PC-9 (cell line): ENCODE data around the gene DPYD. TPM values are rescaled to one million over a fixed set of nuclear protein-coding genes. Genes with fewer than 3 reads are reported as not detected.

Experiments
- BruUV-seq: library from RNA; stranded (reverse); fragments of 400-500 nt; replicated peaks from 2 replicates; lab custom pipeline; 2021; lab: Mats Ljungman, UMichigan
- CTCF ChIA-PET: fragments of 300-600 bp; sonication (Branson Sonifier 250); formaldehyde crosslinking; loops from one replicate; lab custom pipeline; 2022; ENCODE audit warnings: antibody characterized with exemption; lab: Charles Lee
- POLR2A ChIA-PET: fragments of 300-600 bp; sonication (Branson Sonifier 250); formaldehyde crosslinking; loops from one replicate; lab custom pipeline; 2022; ENCODE audit warnings: antibody characterized with exemption; ENCODE audit not compliant: unreplicated experiment; lab: Charles Lee
- DNase-seq, 2 experiments: peaks; one replicate each; pipeline versions ENCODE4 v3.0.0 to v3.0.0-alpha.2; 2015 to 2022; ENCODE audit warnings: mixed read lengths in 1 of 2
- H2AFZ ChIP-seq: fragments of 200-600 bp; sonication (generic); 2 replicates; pipeline ENCODE4 v1.8.1; 2017; ENCODE audit warnings: antibody characterized with exemption
- H3F3A ChIP-seq: fragments of 200-600 bp; sonication (generic); 2 replicates; pipeline ENCODE4 v1.8.1; 2017; ENCODE audit warnings: antibody characterized with exemption, mild to moderate bottlenecking, low read depth; ENCODE audit not compliant: insufficient read depth
- H3K27ac ChIP-seq: fragments of 200-600 bp; sonication (generic); 2 replicates; pipeline ENCODE4 v1.6.1; 2016; ENCODE audit warnings: mixed run types
- H3K27me3 ChIP-seq: fragments of 200-600 bp; sonication (generic); 2 replicates; pipeline ENCODE4 v1.6.1; 2016; ENCODE audit warnings: low read depth, mixed run types; ENCODE audit not compliant: insufficient read depth
- H3K36me3 ChIP-seq: fragments of 200-600 bp; sonication (generic); 2 replicates; pipeline ENCODE4 v1.6.1; 2016; ENCODE audit warnings: low read depth, mixed run types
- H3K4me1 ChIP-seq: fragments of 200-600 bp; sonication (generic); replicated peaks from 2 replicates; pipeline ENCODE4 v1.6.1; 2016; ENCODE audit warnings: mixed run types; ENCODE audit not compliant: insufficient read depth
- H3K4me2 ChIP-seq: fragments of 200-600 bp; sonication (generic); 2 replicates; pipeline ENCODE4 v1.6.1; 2017; ENCODE audit warnings: mixed run types
- H3K4me3 ChIP-seq: fragments of 200-600 bp; sonication (generic); 2 replicates; pipeline ENCODE4 v1.6.1; 2016; ENCODE audit warnings: mixed run types
- H3K79me2 ChIP-seq: fragments of 200-600 bp; sonication (generic); 2 replicates; pipeline ENCODE4 v1.6.1; 2017; ENCODE audit warnings: low read depth, mixed run types
- H3K9me2 ChIP-seq: fragments of 200-600 bp; sonication (generic); 2 replicates; pipeline ENCODE4 v1.8.1; 2017; ENCODE audit warnings: mild to moderate bottlenecking; ENCODE audit not compliant: insufficient read depth
- H3K9me3 ChIP-seq: fragments of 200-600 bp; sonication (generic); 2 replicates; pipeline ENCODE4 v1.8.1; 2016; ENCODE audit warnings: low read depth; ENCODE audit not compliant: insufficient read depth
- H4K20me1 ChIP-seq: fragments of 200-600 bp; sonication (generic); 2 replicates; pipeline ENCODE4 v1.8.1; 2017; ENCODE audit not compliant: insufficient read depth
- CTCF ChIP-seq: fragments of 200-600 bp; sonication (generic); conservative IDR thresholded peaks from 2 replicates; pipeline ENCODE4 v1.6.1; 2017; ENCODE audit warnings: mixed run types, antibody characterized with exemption, mild to moderate bottlenecking, moderate library complexity
- EZH2 ChIP-seq: fragments of 200-600 bp; sonication (generic); IDR thresholded peaks from 2 replicates; pipeline ENCODE4 v1.8.0; 2017; ENCODE audit warnings: antibody characterized with exemption, low read depth
- intact Hi-C: fragments of 100-400 bp; cut with micrococcal nuclease; formaldehyde crosslinking; loops from one replicate; pipeline ENCODE4 v1.10.0; 2022; ENCODE audit not compliant: unreplicated experiment
- total RNA-seq: library from RNA; stranded (reverse); gene quantifications from 2 replicates; pipeline ENCODE4 v1.2.3, GENCODE V29; 2021

Gene DPYD
- total RNA-seq, 1 experiment from 2014 or later: 24.1 TPM

- Histone ChIP-seq H3K27me3 (no peaks in the 10 kb centered on the region), H3K9me2 (0 out of 2 replicates have a peak, but pooled peaks cover 3% of the 10 kb centered on the region), H4K20me1 (no peaks in the 10 kb centered on the region), H3K27ac (no peak overlapping the region), H3K9me3 (no peaks in the 10 kb centered on the region), H3K36me3 (no peaks in the 10 kb centered on the region), H3F3A (no peaks in the 10 kb centered on the region), H3K4me3 (no peak overlapping the region), H3K4me2 (no peak overlapping the region), H3K79me2 (no peaks in the 10 kb centered on the region), H2AFZ (no peak overlapping the region), H3K4me1 (0 out of 2 replicates have a peak, but pooled peaks cover 2% of the 10 kb centered on the region)
- intact Hi-C loops: loop anchor here (10.0 kb wide), 2 partner anchors 685 to 1335 kb away; no protein-coding TSS in a partner anchor
- CTCF ChIA-PET: interaction anchor here (0.7 kb wide), 1 partner anchor 708 kb away, joined by 3 read pairs; no protein-coding TSS in a partner anchor
- TF ChIP-seq CTCF: no peak
- TF ChIP-seq EZH2: no peak
- POLR2A ChIA-PET: no interaction called here
- no TSS peak for BruUV-seq
- DNase-seq: no peak
These were observed 781.3 kb downstream of the DPYD start for GRCh38 chr1:97139512-97139911.

GRCh38 chr1:97138515-97139032, 782.3 kb downstream of the DPYD start:
- Histone ChIP-seq H3K4me2 (no peak overlapping the region), H3F3A (no peaks in the 10 kb centered on the region), H3K79me2 (no peaks in the 10 kb centered on the region), H3K4me3 (no peak overlapping the region), H3K9me2 (0 out of 2 replicates have a peak, but pooled peaks cover 3% of the 10 kb centered on the region), H4K20me1 (no peaks in the 10 kb centered on the region), H3K27me3 (no peaks in the 10 kb centered on the region), H3K27ac (no peak overlapping the region), H3K4me1 (no peaks in the 10 kb centered on the region), H2AFZ (no peak overlapping the region), H3K9me3 (no peaks in the 10 kb centered on the region), H3K36me3 (no peaks in the 10 kb centered on the region)
- BruUV-seq: no TSS peak
- ChIA-PET POLR2A (no interaction called here), CTCF (interaction anchor here (1.2 kb wide), 1 partner anchor 105 kb away, joined by 7 read pairs; no protein-coding TSS in a partner anchor)
- no peak for TF ChIP-seq EZH2
- TF ChIP-seq CTCF: peak; percentile 7; the same call in 1 of the 2 replicates
- intact Hi-C loops: loop anchor here (1.0 to 10.0 kb wide), 3 partner anchors 686 to 1336 kb away; no protein-coding TSS in a partner anchor
- DNase-seq: no peak

DNA sequence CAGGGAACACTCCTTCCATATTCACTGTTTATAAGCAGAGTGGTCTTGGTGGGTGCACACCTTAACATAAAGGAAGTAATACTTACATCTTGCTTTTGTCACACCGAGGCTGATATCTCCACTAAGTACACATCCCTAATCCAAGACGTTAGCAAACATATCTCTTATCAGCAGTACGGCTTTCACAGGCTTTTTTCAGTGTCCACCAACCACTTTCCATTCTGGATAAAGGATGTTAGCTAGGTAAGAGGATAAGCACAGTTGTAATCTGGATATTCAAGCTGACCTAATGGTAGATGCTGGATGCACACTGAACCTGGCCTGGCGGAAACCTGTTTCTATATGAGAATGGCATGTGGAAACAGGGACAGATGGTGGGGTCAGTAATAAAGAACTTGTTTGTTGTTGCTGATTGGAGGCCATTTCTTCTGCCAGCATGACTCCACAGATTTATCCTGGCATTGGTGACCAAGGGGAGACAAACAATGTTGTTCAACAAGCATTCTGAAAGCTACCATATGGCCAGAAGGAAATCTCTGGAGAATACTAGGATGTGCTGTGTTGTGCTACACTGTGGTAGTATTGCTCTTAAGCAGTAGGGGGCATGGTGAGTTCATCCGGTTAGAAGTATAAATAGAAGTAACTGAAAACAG, 782.8 kb downstream of the DPYD start:
- 0 out of 2 replicates have a peak, but pooled peaks cover 3% of the 10 kb centered on the region for H3K9me2 ChIP-seq
- H3K27me3 ChIP-seq: no peaks in the 10 kb centered on the region
- H4K20me1 ChIP-seq: no peaks in the 10 kb centered on the region
- H3K4me3 ChIP-seq: no peak overlapping the region
- H3K36me3 ChIP-seq: no peaks in the 10 kb centered on the region
- TF ChIP-seq EZH2 (no peak), CTCF (peak; percentile 76)
- H3K4me1 ChIP-seq: no peaks in the 10 kb centered on the region
- intact Hi-C loops: loop anchor here (1.0 to 10.0 kb wide), 3 partner anchors 687 to 1337 kb away; no protein-coding TSS in a partner anchor
- no peak overlapping the region for H2AFZ ChIP-seq
- H3K4me2 ChIP-seq: no peak overlapping the region
- DNase-seq: peak in 1 of 2 experiments; percentile 10
- ChIA-PET POLR2A (no interaction called here), CTCF (interaction anchor here (1.2 kb wide), 1 partner anchor 105 kb away, joined by 7 read pairs; no protein-coding TSS in a partner anchor)
- H3K9me3 ChIP-seq: no peaks in the 10 kb centered on the region
- H3F3A ChIP-seq: no peaks in the 10 kb centered on the region
- no peaks in the 10 kb centered on the region for H3K79me2 ChIP-seq
- BruUV-seq: no TSS peak
- H3K27ac ChIP-seq: no peak overlapping the region
